ENCODE data around the gene G3BP1. TPM values are rescaled to one million over a fixed set of nuclear protein-coding genes. Genes with fewer than 3 reads are reported as not detected.
"Not testable (repeated sequence)": the region's sequence is repeated elsewhere in the genome, so short reads cannot be mapped to it uniquely, and the experiment has no call there.

The G3BP1 gene
- total RNA-seq, 1 donor from 2014 or later: 263 TPM

- peak; percentile 39 for DNase-seq
Measured at GRCh38 chr5:151757233-151758140, 14.3 kb upstream of the G3BP1 start.

- DNase-seq: no peak
Measured at GRCh38 chr5:151758141-151758429, 13.7 kb upstream of the G3BP1 start.

GRCh38 chr5:151758430-151759241 lies 13.1 kb upstream of the G3BP1 start, which contains the start of gene ATOX1:
Gene ATOX1, minus strand, starts transcription at chr5:151758631. Its CDS starts 80 bp downstream, at chr5:151758551.
- DNase-seq: peak; percentile 94

GRCh38 chr5:151764801-151765200 lies 7.0 kb upstream of the G3BP1 start:
- DNase-seq: no peak

- no peak for DNase-seq
Measured at GRCh38 chr5:151766975-151767374, 4.8 kb upstream of the G3BP1 start.

- DNase-seq: peak; percentile 75
Measured at GRCh38 chr5:151770383-151771258, 1.1 kb upstream of the G3BP1 start.

- DNase-seq: peak; percentile 49
Measured at GRCh38 chr5:151772029-151772845, 483 bp downstream of the G3BP1 start.

- DNase-seq: peak; percentile 55
Measured at GRCh38 chr5:151772846-151773561, 1.2 kb downstream of the G3BP1 start.

GRCh38 chr5:151773951-151774350 lies 2.2 kb downstream of the G3BP1 start:
- DNase-seq: peak; percentile 23

- no peak for DNase-seq
Measured at GRCh38 chr5:151775025-151775606, 3.4 kb downstream of the G3BP1 start.

- DNase-seq: no peak
Measured at GRCh38 chr5:151779531-151780125, 7.9 kb downstream of the G3BP1 start.

GRCh38 chr5:151780348-151780747 lies 8.6 kb downstream of the G3BP1 start:
- DNase-seq: no peak

- DNase-seq: no peak
Measured at GRCh38 chr5:151781201-151781600, 9.4 kb downstream of the G3BP1 start.

- not testable (repeated sequence) for DNase-seq
Measured at GRCh38 chr5:151783664-151784063, 11.9 kb downstream of the G3BP1 start.

GRCh38 chr5:151784141-151784540 lies 12.4 kb downstream of the G3BP1 start:
- DNase-seq: no peak

GRCh38 chr5:151786468-151786867 lies 14.7 kb downstream of the G3BP1 start:
- no peak for DNase-seq

- DNase-seq: no peak
Measured at GRCh38 chr5:151787817-151788216, 16.1 kb downstream of the G3BP1 start.

GRCh38 chr5:151793358-151793757 lies 21.6 kb downstream of the G3BP1 start:
- DNase-seq: no peak

GRCh38 chr5:151795426-151795825 lies 23.7 kb downstream of the G3BP1 start:
- DNase-seq: no peak

- no peak for DNase-seq
Measured at GRCh38 chr5:151798674-151799073, 26.9 kb downstream of the G3BP1 start.
